ENCODE data around the gene FRMD4A.
"Not testable (repeated sequence)": the region's sequence is repeated elsewhere in the genome, so short reads cannot be mapped to it uniquely, and the experiment has no call there.

Gene FRMD4A

DNA sequence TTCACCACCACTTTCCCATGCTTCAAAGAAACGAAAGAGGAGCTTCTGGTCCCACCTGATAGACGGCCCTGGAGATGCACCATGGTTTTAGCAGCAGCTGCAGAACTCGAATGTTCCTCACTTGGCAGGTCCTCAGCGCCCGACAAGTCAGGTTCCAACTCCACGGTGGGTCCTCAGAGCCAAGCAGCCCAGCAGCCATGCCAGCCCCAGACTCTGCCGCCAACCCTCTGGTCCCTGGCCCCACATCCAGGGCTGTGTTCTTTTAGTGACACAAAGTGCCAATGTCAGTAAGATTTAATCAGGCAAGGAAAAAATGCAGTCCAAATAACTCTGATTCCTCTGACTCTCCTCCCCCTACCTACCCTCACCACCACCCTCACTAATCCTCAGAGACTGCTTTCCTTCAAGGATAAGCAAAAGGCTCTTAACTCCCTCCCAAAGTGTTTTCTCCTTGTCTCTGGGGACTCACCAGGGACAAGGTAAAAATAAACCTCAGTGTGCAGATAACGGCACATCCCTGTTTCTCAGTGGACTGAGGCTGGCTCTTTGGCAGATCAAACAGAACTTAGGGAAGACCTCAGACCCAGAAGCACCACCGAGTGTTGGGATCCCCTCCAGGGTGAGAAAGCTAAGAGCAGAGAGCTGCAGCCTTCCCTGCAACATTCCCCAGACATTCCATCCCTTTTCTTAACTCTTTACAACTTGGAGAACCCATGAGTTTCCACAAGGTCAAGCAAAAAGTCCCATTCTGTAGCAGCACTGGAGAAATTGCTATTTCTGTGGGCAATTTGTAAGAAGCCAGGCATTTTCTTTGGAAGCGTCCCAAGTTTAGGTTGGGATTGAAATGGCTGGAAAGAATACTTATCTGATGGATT is 358.9 kb downstream of the FRMD4A start:
- FAIRE-seq, result no peak

DNA sequence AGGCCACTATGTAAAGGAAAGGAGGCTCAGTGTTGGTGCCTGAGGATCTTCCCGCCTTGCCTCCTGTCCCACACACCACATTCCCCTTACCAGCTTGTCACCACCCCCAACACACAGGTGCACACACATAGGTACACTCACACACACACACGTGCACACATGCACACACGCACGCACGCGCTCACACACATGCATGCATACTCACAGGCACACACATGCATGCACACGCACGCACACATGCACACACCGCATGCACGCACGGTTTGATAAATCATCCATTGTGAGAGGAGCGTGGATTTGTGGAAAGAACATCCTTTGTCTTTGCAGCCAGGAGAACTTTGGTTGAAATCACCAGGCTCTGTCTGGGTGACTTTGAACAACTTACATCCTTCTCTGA is 359.8 kb downstream of the FRMD4A start:
- FAIRE-seq, result no peak

DNA sequence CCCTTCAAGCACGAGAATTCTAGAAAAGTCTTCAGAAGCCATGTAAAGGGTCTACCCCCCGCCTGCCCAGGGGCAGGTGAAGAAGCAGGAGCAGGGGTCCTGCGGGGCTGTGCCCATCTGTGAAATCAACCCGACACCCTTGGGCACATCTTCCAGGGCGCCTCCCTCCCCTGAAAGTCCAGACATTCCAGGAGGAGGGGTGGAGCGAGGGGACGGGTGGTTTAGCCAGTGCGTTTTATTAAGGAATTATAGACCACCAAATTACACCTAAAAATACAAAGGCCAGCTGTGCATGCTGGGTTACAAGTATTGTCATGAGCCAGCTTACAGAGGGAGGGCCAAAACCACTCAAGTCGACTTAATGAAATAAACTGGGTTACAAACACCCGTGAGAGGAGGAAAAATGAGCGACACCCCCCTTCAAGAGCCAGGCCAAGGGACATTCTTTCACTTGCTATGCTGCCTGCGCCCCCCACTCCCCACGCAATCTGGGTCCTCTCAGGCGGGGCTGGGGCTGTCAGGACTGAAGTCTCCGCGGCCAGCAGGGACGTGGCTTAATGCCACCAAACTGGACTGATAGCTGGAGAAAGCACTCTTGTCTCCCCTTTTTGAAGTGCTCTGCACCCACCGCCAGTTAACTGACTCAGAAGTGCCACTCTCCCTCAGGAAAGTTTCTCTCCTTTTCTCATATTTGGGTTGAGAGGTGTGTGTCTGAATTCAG is 360.3 kb downstream of the FRMD4A start:
- FAIRE-seq, result no peak

DNA sequence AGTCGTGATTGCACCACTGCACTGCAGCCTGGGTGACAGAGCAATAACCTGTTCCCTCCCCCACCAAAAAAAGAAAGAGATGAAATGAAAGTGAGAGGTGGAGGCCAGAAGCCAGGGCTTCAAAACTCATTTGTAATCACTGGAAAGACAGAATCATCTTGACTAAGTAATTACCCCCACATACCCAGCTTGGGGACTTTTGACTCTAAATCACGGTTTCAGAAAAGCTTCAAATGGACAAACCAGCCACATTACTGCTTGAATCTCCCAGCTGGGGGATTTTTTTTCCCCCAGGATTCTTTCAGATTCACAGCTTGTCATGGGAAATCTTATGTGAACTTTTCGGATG is 361.0 kb downstream of the FRMD4A start:
- FAIRE-seq, result no peak

DNA sequence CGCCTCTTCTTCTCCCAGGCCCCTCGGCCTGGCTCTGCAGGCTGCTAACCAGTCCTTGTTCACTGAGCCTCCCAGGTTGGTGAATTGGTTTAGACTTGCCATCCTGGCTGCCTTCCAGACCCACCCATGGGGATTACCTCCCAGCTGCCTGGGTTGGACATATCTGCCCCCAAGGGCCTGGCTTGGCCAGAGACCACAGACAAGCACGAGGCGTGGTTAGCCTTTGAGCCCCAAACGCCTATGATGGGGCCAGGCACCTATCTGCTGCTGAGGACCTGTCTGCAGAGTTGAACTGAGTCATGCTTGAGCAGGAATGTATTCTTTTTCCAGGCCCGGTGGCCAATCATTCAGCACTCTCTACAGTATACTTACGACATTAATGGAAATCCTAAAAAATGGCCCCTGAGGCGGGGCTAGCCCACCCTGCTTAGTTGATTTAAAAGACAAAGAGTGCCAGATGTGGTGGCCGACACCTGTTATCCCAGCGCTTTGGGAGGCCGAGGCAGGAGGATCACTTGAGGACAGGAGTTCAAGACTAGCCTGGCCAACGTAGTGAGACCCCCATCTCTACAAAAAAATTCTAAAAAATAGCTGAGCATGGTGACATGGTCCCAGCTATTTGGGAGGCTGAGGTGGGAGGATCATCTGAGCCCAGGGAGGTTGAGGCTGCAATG is 361.5 kb downstream of the FRMD4A start:
- FAIRE-seq, result no peak

DNA sequence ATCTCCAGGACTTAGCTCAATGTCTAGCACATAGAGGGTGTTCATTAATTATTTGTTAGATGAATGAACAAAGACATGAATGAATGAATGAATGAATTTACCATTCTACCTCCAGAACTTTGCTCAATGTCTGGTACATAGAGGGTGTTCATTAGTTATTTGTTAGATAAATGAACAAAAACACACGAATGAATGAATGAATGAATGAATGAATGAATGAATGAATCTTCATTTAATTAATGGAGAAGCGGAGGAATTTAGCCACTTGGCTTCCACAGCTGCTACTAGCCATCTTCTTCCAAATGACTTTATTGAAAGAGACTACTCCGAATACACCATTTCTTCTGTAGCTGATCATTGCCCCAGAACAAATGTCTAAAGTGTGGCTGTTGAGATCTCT is 368.9 kb downstream of the FRMD4A start:
- FAIRE-seq, result no peak

DNA sequence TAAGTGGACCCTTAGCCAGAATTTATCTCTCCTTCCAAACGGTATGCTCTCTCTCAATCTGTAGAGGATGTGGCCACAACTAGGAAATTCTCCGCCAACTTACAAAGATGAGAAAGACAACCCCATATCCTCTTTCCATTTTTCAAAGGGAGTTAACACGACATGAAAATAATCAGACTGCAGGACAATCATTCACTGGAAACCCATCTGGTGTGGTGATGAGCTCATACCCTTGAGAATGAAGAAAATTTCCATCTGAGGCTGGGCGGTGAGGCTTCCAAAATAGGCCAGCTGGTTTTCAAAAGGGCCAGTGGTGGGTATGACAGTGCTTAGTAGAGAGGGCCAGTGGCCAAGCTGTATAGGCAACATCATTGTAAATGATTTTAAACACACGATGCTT is 369.6 kb downstream of the FRMD4A start:
- no peak for FAIRE-seq

DNA sequence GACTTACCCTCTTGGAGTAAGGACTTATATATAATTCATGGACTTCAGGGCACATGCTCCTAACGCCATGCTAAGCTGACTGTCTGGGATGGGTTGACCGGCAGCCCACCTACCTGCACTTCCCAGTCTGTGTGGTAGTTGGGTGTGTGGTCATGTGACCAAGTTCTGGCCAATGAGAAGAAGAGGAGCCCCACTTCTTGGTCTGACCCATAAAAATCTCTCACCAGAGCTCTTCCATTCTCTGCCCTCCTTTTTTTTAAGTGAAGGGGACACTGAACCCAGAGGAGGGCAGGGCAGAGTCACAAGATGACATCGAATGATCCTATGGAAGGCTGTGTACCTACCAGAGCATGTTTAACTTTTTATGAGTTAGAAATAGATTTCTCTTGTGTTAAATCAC is 370.1 kb downstream of the FRMD4A start:
- FAIRE-seq, result no peak

DNA sequence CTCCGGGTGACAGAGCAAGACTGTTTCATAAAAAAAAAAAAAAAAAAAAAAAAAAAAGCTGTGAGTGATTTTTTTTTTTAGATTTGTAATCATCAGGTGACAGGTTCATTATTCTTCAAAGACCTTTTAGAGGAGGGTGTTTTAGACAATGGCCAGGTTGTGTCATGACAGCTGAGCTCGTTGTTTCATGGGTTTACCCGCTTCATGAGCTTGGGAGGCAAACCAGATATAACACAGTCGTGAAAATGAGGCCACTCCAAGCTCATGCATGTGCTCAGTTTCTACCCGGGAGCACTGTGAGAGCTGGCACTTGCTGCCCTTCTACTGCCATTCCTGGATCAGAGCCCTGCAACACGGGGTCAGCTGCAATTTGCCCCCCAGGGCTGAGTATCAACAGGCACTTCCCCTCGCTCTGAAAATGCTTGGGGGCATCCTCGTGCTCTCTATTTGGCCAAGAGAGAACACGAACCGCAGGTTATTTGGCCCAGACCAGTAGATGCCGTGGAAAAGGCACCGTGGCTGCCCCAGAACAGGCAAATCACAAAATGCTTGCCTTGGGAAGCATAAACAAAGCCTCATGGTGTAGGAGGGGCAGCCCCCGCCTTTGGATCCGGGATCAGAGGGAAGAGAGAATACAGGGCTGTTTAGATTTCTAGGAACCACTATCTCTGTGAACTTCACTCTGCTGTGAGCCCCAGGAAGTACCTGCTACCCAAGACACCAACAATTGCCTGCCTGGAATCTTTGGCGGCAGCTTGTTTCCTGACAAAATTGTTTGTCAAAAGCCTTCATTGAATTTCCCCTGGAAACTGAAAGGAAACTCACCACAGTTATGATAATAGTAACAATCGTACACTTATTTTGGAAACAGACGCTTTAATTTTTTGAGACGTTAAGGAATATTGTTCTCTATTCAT is 371.0 kb downstream of the FRMD4A start:
- no peak for FAIRE-seq

DNA sequence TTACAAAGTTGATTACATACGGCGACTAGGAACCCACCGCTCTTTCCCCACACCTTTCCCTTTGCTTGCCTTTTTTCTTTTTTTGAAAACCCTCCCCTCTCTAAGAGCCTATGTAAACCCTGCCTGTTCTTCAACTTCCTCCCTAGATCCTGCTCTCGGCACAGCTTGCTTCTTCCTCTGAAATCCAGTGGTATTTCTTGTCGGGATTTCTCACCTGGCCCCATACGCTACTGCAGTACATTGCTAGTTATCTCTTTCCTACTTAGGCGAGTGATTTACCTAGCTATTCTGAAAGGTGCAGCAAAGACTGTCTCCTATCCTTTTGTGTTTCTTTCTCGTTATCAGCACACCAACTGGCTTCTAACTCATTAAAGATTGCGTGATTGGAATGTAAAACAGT is 372.9 kb downstream of the FRMD4A start:
- no peak for FAIRE-seq

DNA sequence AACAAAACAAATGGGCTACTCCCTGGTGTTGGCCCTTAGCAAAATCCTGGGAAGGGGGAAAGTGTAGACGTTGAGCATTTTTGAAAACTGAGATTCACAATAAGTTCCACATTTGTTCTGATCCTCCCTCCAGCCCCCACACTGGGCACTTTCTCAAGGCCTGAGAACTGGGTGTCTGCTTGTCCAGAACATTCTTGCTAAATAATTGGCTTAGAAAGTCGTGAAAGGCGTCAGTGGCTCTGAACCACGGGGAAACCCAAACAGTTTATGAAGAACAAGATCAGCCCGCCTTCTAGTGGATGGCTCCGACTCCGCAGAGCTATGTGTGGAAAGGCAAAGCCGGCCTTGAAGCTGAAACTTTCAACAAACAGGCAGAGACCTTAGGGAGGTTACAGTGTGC is 373.9 kb downstream of the FRMD4A start:
- no peak for FAIRE-seq

DNA sequence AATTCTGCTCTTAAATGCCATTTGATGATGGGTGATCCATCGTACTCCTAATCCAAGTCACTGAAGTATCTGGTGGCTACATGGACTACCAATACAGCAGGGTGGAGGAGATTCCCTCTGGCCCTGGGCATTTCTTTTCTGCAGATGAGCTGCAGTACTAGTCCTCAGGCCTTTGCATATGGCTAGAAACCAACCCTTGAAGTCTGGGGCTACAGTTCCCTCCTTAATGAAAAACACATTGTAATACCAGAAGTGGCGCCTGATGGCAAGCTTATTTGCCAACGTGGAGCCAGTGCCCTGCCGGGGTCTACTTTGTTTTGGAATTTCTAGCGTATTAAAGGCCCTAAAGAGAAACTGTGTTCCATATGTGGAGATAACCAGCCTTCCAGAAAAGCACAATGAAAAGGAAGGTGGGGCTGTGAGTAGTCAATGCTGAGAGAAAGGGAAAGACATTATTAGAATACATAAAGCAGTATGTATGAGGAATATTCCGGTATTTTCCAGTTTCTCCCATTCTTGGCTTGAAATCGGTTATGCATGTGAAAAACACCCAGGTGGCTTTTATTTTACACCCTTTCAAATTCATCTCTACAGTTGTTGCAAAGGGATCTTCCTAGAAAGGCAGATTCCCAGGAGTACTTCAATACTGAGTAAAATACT is 375.2 kb downstream of the FRMD4A start:
- no peak for FAIRE-seq

DNA sequence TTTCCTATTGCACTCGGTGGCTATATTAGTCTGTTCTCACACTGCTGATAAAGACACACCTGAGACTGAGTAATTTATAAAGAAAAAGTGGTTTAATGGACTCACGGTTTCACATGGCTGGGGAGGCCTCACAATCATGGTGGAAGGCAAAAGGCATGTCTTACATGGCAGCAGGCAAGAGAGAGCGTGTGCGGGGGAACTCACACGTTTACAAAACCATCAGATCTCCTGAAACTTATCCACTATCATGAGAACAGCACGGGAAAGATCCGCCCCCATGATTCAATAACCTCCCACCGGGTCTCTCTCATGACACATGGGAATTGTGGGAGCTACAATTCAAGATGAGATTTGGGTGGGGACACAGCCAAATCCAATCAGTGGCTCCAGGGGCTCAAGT is 376.5 kb downstream of the FRMD4A start:
- not testable (repeated sequence) for FAIRE-seq

DNA sequence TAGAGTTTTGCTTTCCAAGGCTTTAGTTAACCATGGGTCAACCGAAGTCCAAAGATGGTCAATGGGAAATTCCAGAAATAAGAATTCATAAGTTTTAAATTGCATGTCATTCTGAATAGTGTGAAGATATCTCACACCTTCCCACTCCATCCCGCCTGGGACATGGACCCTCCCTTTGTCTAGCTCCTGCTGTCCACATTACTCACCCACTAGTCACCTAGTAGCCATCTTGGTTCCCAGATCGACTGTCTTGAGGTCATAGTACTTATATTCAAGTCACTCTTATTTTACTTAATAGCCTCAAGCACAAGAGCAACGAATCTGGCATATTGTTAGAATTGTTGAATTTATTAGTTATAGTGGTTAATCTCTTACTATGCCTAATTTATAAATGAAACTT is 377.4 kb downstream of the FRMD4A start:
- no peak for FAIRE-seq

DNA sequence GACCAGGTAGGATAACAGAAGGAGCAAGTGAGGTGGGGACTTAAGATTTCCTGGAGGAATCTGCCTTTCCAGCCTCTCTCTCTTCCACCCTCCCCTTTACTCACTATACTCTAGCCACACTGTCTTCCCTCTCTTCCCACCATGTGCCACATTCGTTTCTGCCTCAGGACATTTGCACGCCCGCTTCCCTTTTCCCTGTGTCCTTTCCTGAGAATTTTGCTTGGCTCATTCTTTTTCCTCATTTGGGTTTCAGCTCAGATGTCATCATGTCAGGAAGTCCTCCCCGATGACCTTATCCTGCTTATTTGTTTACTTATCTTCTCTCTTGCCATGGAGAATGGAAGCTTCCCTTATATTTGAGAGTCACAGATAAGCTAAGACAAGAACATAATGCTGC is 380.2 kb downstream of the FRMD4A start:
- FAIRE-seq, result no peak

DNA sequence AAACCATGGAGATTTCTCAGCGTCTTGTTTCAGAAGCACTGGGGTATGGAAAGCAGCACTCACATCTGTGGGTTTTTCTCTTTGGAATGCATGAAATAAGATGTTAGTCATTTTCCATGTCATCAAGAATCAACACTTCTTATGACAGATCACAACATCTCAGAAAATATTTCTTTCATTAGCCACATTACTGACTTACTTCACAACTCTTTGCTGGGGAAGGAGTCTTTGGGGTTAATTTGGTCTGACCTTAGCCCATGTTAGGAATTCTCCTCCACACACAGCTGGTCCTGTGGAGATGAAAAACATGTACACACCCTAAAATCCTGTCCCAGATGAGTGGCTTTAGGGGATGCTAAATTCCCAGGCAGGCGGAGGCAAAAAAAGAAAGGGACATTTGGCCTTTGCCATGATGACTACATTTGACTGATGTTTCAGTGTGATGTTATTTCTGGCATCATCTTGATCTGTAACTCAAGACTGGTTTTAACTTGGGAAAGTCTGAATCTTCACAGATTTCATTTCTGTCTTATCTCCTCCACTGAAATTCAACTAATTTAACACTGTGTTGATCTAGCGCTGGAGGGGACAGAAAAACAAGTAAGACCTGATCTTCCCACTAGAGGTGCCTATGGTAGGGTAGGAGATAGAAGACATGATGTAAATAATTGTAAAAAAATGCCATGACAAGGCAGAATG is 380.7 kb downstream of the FRMD4A start:
- FAIRE-seq, result no peak

DNA sequence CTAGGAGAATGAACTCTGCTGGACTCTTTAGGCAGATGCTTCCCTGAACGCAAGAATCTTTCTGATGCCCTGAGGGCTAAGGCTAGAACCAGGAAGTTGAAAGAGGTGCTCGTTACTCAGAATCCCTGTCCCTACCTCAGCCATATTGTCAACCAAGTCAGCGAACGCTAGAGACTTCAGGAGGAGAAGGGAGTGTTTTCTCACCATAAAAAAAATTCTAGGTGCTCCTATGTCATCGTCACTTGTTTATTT is 384.6 kb downstream of the FRMD4A start:
- FAIRE-seq, result no peak

DNA sequence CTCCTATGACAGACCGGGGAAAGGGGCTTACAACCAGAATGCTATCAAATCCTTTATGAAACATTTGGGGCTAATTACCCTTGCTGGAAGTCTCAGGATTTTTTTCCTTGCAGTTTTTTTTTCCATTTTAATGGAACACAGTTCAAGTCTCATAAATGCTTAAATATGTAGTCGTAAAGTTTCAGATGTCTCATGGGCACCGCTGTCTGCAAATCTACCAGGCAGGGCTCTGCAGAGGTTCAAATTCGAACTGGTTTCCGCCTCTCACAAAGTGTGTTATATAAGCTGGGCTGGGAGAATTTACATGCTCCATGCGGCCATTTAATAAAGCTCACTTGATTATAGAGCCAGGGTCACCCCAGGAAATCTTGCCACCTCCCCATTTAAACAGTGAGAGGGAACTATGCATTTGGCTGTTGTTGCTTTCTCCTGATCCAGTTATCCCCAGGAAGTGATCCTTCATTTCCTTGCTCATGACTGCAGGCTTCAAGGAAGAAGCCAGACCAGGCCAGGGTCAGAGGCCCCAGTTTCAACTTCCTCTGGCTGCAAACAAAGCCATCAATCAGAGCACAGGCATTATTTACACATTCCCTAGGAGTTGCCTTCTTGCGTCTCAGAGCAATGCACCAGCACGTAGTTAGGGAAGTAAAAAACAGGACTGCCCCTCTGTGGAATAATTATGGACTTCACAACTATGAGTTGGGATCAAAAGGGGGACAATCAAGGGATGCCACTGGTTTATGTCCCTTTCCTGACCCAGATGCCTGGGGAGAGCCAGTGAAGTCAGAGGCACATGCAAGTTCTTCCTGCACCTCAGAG is 385.1 kb downstream of the FRMD4A start:
- FAIRE-seq, result no peak

DNA sequence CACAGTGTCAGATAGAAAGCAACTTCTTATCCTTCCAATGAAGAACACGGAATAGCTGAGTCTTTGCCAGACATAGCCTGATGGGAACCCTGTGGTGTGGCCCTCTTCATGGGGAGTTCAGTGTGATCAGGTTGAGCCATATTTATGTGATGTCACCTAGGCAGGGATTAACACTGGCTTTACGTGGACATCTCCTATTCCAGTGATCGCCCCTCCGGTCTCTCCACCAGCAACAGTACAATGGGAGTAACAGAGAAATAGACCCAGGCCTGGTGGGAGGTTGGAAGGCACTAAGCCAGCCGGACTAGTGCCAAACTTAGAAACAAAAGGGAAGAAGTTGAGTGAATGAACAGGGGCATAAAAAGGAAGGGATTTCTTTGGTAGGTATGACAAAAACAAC is 385.9 kb downstream of the FRMD4A start:
- FAIRE-seq, result no peak

DNA sequence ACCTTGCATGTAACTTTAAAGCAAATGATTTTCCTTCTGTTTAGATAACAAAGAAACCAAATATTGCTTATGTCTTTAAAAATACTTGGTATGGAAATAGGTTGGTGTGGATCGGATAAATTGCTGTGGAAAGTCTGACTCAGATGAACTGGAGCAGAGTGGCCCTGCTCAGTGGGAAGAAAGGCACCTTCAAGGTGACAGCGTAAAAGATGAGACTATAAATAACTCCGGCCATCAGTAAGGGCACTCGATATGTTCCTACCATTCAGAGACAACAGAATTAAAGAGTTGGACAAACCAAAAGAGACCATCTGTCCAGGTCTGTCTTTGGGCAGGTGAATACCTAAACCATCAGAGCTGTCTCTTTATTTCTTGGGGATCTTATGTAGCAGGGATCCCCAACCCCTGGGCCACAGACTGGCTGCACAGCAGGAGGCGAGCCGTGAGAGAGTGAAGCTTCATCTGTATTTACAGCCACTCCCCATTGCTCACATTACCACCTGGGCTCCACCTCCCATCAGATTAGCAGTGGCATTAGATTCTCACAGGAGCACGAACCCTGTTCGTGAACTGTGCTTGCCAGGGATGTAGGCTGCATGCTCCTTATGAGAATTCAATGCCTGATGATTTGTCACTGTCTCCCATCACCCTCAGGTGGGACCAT is 386.9 kb downstream of the FRMD4A start:
- FAIRE-seq, result no peak

DNA sequence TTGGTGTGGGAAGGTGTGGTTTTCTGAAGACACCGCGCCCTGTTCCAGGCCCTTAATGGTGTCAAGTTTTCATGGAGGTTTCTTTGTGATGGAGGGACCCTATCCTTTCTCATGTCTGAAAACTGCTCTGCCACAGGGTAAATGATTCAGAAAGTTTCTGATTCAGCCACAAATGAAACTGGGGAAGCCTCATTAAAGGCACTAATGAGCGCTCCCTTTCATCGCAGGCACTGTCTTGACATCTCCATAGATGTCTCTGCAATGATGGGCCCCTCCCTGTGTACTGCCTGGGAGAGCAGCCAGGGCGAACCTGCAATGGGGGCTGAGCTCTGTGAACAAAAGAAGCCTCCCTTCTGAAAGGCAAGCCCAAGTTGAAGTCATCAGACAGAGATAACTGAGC is 388.7 kb downstream of the FRMD4A start:
- FAIRE-seq, result no peak
